WTC11 (cell line): Measurements from ENCODE around the gene POLE2. TPM values are rescaled to one million over a fixed set of nuclear protein-coding genes. Genes with fewer than 3 reads are reported as not detected.

Experiments used
- ATAC-seq: fragments of 200-7000 bp; cut with Tn5 transposase; 2 replicates; pipeline ENCODE4 v1.10.0; 2021; ENCODE audit warnings: mild to moderate bottlenecking, moderate library complexity
- CTCF ChIA-PET: fragments of 300-600 bp; sonication (Branson Sonifier 250); formaldehyde crosslinking; loops from one replicate; lab custom pipeline; 2021; ENCODE audit warnings: antibody characterized with exemption; lab: Charles Lee
- POLR2A ChIA-PET: fragments of 350-600 bp; sonication (Branson Sonifier 250); formaldehyde crosslinking; loops from one replicate; lab custom pipeline; 2021; ENCODE audit warnings: antibody characterized with exemption; lab: Charles Lee
- DNase-seq: peaks from one replicate; pipeline ENCODE4 v3.0.0; 2021; ENCODE audit warnings: low spot score
- H3K27ac Mint-ChIP-seq: 2 replicates; pipeline ENCODE4 v1.8.0; 2021; ENCODE audit warnings: mixed read lengths
- H3K27me3 Mint-ChIP-seq: 2 replicates; pipeline ENCODE4 v1.8.0; 2021; ENCODE audit warnings: low read depth, mild to moderate bottlenecking, moderate library complexity, mixed read lengths
- H3K36me3 Mint-ChIP-seq: 2 replicates; pipeline ENCODE4 v1.8.0; 2021; ENCODE audit warnings: mixed read lengths
- H3K4me1 Mint-ChIP-seq: 2 replicates; pipeline ENCODE4 v1.8.0; 2022; ENCODE audit warnings: mixed read lengths
- H3K4me3 Mint-ChIP-seq: 2 replicates; pipeline ENCODE4 v1.8.0; 2021; ENCODE audit warnings: mild to moderate bottlenecking, moderate library complexity, mixed read lengths
- H3K9me3 Mint-ChIP-seq: 2 replicates; pipeline ENCODE4 v1.8.0; 2021; ENCODE audit warnings: mixed read lengths
- ETV6 ChIP-seq: sonication (generic); formaldehyde crosslinking; IDR thresholded peaks from 2 replicates; pipeline ENCODE4 v1.8.1; 2022; ENCODE audit warnings: mild to moderate bottlenecking, missing genetic modification reagents
- FOXP1 ChIP-seq: sonication (generic); formaldehyde crosslinking; IDR thresholded peaks from 2 replicates; pipeline ENCODE4 v1.8.0; 2022; ENCODE audit warnings: missing genetic modification reagents, mild to moderate bottlenecking, moderate library complexity, borderline replicate concordance
- HMGA2 ChIP-seq: fragments of 250-450 bp; sonication (Bioruptor Pico); IDR thresholded peaks from 2 replicates; pipeline ENCODE4 v1.4.0; 2021; ENCODE audit warnings: mild to moderate bottlenecking, moderate library complexity
- JUN ChIP-seq: sonication (generic); formaldehyde crosslinking; IDR thresholded peaks from 2 replicates; pipeline ENCODE4 v1.8.0; 2023; ENCODE audit warnings: mild to moderate bottlenecking, missing genetic modification reagents
- KAT7 ChIP-seq: sonication (generic); formaldehyde crosslinking; IDR thresholded peaks from 2 replicates; pipeline ENCODE4 v1.8.1; 2023; ENCODE audit warnings: missing genetic modification reagents, mild to moderate bottlenecking, borderline replicate concordance
- OVOL2 ChIP-seq: fragments of 250-450 bp; sonication (Bioruptor Pico); IDR thresholded peaks from 2 replicates; pipeline ENCODE4 v1.9.0; 2021; ENCODE audit warnings: mild to moderate bottlenecking, borderline replicate concordance
- SMAD3 ChIP-seq: sonication (generic); formaldehyde crosslinking; IDR thresholded peaks from 2 replicates; pipeline ENCODE4 v1.8.0; 2022; ENCODE audit warnings: missing genetic modification reagents, mild to moderate bottlenecking, borderline replicate concordance
- SP1 ChIP-seq: sonication (generic); formaldehyde crosslinking; conservative IDR thresholded peaks from 2 replicates; pipeline ENCODE4 v1.8.1; 2022; ENCODE audit warnings: missing genetic modification reagents
- TP53 ChIP-seq: sonication (generic); formaldehyde crosslinking; IDR thresholded peaks from 2 replicates; pipeline ENCODE4 v1.8.1; 2023; ENCODE audit warnings: mild to moderate bottlenecking, missing genetic modification reagents
- ZBTB21 ChIP-seq: sonication (generic); formaldehyde crosslinking; IDR thresholded peaks from 2 replicates; pipeline ENCODE4 v1.8.1; 2023; ENCODE audit warnings: mild to moderate bottlenecking, missing genetic modification reagents, borderline replicate concordance
- ZNF232 ChIP-seq: sonication (generic); formaldehyde crosslinking; IDR thresholded peaks from 2 replicates; pipeline ENCODE4 v1.8.0; 2022; ENCODE audit warnings: mild to moderate bottlenecking, missing genetic modification reagents
- ZNF263 ChIP-seq: sonication (generic); formaldehyde crosslinking; IDR thresholded peaks from 2 replicates; pipeline ENCODE4 v1.8.1; 2022; ENCODE audit warnings: low read depth, mild to moderate bottlenecking, moderate library complexity, missing genetic modification reagents
- ZNF416 ChIP-seq: fragments of 250-450 bp; sonication (Bioruptor Pico); IDR thresholded peaks from 2 replicates; pipeline ENCODE4 v1.9.0; 2021; ENCODE audit warnings: mild to moderate bottlenecking, inconsistent platforms
- ZNF423 ChIP-seq: fragments of 250-450 bp; sonication (Bioruptor Pico); IDR thresholded peaks from 2 replicates; pipeline ENCODE4 v2.1.2; 2022; ENCODE audit warnings: mild to moderate bottlenecking, moderate library complexity
- total RNA-seq: library from RNA; stranded (reverse); gene quantifications from 3 replicates; pipeline ENCODE4 v1.2.3, GENCODE V29; 2021
- TF ChIP-seq, protein P1 (sequence below): sonication (generic); formaldehyde crosslinking; IDR thresholded peaks from 2 replicates; pipeline ENCODE4 v1.8.1; 2022; ENCODE audit warnings: low read depth, mild to moderate bottlenecking, moderate library complexity, missing genetic modification reagents, borderline replicate concordance
- TF ChIP-seq, protein P2 (sequence below): sonication (generic); formaldehyde crosslinking; IDR thresholded peaks from 2 replicates; pipeline ENCODE4 v1.8.1; 2022; ENCODE audit warnings: mild to moderate bottlenecking, moderate library complexity, missing genetic modification reagents
- TF ChIP-seq, protein P3 (sequence below): fragments of 200-600 bp; IDR thresholded peaks from 2 replicates; pipeline ENCODE4 v1.8.0; 2022; ENCODE audit warnings: antibody characterized with exemption
- TF ChIP-seq, protein P4 (sequence below): sonication (generic); formaldehyde crosslinking; IDR thresholded peaks from 2 replicates; pipeline ENCODE4 v1.8.1; 2023; ENCODE audit warnings: mild to moderate bottlenecking, missing genetic modification reagents, moderate library complexity
- TF ChIP-seq, protein P5 (sequence below): fragments of 250-450 bp; sonication (Bioruptor Pico); IDR thresholded peaks from 2 replicates; pipeline ENCODE4 v2.1.2; 2022; ENCODE audit warnings: mild to moderate bottlenecking, moderate library complexity
- TF ChIP-seq, protein P6 (sequence below): sonication (generic); formaldehyde crosslinking; IDR thresholded peaks from 2 replicates; pipeline ENCODE4 v1.8.1; 2023; ENCODE audit warnings: mild to moderate bottlenecking, missing genetic modification reagents
- TF ChIP-seq, protein P7 (sequence below): sonication (generic); formaldehyde crosslinking; IDR thresholded peaks from 2 replicates; pipeline ENCODE4 v1.8.0; 2022; ENCODE audit warnings: missing genetic modification reagents

The POLE2 gene
- total RNA-seq, 1 experiment from 2014 or later: 24.6 TPM

DNA sequence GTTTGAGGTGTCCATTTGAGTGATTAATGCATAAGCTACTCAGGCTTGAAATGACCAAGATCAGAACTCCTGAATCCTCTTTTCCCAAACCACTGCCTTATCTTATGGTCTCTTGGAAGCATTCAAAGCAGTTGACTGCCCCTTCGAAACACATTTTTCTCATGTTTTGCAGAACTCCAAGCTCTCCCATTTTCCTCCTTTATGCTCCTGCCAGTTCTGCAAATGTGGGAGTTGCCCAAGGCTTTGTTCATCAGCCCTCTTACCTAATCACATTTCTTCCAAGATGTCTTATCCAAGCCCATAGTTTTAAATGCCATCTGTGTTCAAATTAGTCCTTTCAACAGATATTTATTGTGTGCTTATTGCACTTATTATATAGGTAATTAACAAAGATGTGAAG is 51.1 kb downstream of the POLE2 start:
- Mint-ChIP-seq H3K27ac (peak overlapping the region; percentile 82), H3K4me3 (peak overlapping the region; percentile 99), H3K36me3 (peaks cover 33% of the 10 kb centered on the region), H3K27me3 (no peaks in the 10 kb centered on the region), H3K4me1 (peaks cover 29% of the 10 kb centered on the region), H3K9me3 (no peaks in the 10 kb centered on the region)
- TF ChIP-seq, protein P1, sequence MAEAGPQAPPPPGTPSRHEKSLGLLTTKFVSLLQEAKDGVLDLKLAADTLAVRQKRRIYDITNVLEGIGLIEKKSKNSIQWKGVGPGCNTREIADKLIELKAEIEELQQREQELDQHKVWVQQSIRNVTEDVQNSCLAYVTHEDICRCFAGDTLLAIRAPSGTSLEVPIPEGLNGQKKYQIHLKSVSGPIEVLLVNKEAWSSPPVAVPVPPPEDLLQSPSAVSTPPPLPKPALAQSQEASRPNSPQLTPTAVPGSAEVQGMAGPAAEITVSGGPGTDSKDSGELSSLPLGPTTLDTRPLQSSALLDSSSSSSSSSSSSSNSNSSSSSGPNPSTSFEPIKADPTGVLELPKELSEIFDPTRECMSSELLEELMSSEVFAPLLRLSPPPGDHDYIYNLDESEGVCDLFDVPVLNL: no peak
- TF ChIP-seq, protein P2, sequence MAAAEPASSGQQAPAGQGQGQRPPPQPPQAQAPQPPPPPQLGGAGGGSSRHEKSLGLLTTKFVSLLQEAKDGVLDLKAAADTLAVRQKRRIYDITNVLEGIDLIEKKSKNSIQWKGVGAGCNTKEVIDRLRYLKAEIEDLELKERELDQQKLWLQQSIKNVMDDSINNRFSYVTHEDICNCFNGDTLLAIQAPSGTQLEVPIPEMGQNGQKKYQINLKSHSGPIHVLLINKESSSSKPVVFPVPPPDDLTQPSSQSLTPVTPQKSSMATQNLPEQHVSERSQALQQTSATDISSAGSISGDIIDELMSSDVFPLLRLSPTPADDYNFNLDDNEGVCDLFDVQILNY: no peak
- TF ChIP-seq, protein P3, sequence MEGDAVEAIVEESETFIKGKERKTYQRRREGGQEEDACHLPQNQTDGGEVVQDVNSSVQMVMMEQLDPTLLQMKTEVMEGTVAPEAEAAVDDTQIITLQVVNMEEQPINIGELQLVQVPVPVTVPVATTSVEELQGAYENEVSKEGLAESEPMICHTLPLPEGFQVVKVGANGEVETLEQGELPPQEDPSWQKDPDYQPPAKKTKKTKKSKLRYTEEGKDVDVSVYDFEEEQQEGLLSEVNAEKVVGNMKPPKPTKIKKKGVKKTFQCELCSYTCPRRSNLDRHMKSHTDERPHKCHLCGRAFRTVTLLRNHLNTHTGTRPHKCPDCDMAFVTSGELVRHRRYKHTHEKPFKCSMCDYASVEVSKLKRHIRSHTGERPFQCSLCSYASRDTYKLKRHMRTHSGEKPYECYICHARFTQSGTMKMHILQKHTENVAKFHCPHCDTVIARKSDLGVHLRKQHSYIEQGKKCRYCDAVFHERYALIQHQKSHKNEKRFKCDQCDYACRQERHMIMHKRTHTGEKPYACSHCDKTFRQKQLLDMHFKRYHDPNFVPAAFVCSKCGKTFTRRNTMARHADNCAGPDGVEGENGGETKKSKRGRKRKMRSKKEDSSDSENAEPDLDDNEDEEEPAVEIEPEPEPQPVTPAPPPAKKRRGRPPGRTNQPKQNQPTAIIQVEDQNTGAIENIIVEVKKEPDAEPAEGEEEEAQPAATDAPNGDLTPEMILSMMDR: no peak
- TF ChIP-seq TP53 (CRISPR knock-in tag) (no peak), ZNF423 (CRISPR knock-in tag) (no peak), SMAD3 (CRISPR knock-in tag) (no peak), JUN (no peak), ZNF416 (CRISPR knock-in tag) (no peak)
- TF ChIP-seq, protein P4, sequence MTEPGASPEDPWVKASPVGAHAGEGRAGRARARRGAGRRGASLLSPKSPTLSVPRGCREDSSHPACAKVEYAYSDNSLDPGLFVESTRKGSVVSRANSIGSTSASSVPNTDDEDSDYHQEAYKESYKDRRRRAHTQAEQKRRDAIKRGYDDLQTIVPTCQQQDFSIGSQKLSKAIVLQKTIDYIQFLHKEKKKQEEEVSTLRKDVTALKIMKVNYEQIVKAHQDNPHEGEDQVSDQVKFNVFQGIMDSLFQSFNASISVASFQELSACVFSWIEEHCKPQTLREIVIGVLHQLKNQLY (CRISPR knock-in tag): no peak
- ATAC-seq (no peak), DNase-seq (no peak)
- CTCF ChIA-PET: no interaction called here
- POLR2A ChIA-PET: interaction anchor here (2.4 kb wide), 1 partner anchor 16 kb away, joined by 6 read pairs; the partner anchor contains the start of genes MGAT2 and RPL36AL

DNA sequence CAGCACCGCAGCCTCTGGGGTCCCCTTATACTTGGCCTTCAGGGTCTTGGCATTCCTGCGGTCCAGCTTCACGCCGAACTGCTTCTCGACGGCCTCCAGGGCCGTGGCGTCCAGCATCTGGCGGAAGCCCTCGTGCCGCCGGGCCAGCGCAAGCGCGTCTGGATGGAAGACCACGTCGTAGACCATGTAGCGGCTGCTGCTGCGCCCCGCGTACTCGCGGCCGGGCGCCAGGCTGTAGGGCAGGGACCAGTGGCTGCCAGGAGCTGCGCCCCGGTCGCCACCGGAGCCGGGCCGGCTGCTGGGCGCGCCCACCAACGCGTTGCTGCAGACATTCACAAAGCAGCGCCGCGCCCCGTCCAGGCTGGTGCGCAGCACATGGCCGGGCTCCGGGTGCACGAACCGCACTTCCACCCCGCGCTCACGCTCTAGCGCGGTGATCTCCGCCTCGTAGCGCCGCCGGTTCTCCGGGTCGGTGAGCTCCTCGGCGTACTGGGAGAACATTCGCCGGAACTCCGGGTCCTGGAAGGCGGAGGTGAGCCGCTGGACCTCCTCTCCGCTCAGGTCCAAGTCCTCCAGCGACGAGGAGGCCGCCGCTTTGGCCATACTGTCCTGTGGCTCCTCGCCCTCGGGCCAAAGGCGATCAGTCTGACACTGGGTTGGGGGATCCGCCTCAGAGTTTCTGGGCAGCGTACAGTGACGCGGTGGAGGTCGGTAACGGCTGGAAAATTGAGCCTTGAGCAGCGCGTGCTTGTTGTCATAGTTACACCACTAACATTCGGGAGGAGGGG is 53.3 kb downstream of the POLE2 start, which contains the start of gene DNAAF2:
DNAAF2 (minus strand) TSS at position 698 of the 788 bp plus-strand sequence; CDS start at position 603, 95 bp downstream.
- CTCF ChIA-PET: interaction anchor here (0.8 to 2.9 kb wide), 15 partner anchors 11 to 258 kb away, joined by 3 to 31 read pairs (median 6); partner anchors contain the start of genes ARF6, KLHDC1, KLHDC2 and LRR1
- no peaks in the 10 kb centered on the region for H3K9me3 Mint-ChIP-seq
- TF ChIP-seq ZNF423 (CRISPR knock-in tag) (no peak), ETV6 (CRISPR knock-in tag) (peak; percentile 43), ZBTB21 (CRISPR knock-in tag) (no peak), OVOL2 (CRISPR knock-in tag) (no peak), SP1 (CRISPR knock-in tag) (no peak; the same call in 1 of the 2 replicates), ZNF263 (CRISPR knock-in tag) (no peak), FOXP1 (CRISPR knock-in tag) (peak; percentile 45), KAT7 (CRISPR knock-in tag) (0 out of 2 replicates have a peak, but pooled peaks have one; percentile 40), ZNF232 (CRISPR knock-in tag) (peak; percentile 93; the same call in 1 of the 2 replicates), HMGA2 (CRISPR knock-in tag) (no peak)
- TF ChIP-seq, protein P5, sequence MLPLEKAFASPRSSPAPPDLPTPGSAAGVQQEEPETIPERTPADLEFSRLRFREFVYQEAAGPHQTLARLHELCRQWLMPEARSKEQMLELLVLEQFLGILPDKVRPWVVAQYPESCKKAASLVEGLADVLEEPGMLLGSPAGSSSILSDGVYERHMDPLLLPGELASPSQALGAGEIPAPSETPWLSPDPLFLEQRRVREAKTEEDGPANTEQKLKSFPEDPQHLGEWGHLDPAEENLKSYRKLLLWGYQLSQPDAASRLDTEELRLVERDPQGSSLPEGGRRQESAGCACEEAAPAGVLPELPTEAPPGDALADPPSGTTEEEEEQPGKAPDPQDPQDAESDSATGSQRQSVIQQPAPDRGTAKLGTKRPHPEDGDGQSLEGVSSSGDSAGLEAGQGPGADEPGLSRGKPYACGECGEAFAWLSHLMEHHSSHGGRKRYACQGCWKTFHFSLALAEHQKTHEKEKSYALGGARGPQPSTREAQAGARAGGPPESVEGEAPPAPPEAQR: no peak
- TF ChIP-seq, protein P6, sequence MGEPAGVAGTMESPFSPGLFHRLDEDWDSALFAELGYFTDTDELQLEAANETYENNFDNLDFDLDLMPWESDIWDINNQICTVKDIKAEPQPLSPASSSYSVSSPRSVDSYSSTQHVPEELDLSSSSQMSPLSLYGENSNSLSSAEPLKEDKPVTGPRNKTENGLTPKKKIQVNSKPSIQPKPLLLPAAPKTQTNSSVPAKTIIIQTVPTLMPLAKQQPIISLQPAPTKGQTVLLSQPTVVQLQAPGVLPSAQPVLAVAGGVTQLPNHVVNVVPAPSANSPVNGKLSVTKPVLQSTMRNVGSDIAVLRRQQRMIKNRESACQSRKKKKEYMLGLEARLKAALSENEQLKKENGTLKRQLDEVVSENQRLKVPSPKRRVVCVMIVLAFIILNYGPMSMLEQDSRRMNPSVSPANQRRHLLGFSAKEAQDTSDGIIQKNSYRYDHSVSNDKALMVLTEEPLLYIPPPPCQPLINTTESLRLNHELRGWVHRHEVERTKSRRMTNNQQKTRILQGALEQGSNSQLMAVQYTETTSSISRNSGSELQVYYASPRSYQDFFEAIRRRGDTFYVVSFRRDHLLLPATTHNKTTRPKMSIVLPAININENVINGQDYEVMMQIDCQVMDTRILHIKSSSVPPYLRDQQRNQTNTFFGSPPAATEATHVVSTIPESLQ: no peak
- TF ChIP-seq, protein P7, sequence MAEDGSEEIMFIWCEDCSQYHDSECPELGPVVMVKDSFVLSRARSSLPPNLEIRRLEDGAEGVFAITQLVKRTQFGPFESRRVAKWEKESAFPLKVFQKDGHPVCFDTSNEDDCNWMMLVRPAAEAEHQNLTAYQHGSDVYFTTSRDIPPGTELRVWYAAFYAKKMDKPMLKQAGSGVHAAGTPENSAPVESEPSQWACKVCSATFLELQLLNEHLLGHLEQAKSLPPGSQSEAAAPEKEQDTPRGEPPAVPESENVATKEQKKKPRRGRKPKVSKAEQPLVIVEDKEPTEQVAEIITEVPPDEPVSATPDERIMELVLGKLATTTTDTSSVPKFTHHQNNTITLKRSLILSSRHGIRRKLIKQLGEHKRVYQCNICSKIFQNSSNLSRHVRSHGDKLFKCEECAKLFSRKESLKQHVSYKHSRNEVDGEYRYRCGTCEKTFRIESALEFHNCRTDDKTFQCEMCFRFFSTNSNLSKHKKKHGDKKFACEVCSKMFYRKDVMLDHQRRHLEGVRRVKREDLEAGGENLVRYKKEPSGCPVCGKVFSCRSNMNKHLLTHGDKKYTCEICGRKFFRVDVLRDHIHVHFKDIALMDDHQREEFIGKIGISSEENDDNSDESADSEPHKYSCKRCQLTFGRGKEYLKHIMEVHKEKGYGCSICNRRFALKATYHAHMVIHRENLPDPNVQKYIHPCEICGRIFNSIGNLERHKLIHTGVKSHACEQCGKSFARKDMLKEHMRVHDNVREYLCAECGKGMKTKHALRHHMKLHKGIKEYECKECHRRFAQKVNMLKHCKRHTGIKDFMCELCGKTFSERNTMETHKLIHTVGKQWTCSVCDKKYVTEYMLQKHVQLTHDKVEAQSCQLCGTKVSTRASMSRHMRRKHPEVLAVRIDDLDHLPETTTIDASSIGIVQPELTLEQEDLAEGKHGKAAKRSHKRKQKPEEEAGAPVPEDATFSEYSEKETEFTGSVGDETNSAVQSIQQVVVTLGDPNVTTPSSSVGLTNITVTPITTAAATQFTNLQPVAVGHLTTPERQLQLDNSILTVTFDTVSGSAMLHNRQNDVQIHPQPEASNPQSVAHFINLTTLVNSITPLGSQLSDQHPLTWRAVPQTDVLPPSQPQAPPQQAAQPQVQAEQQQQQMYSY (CRISPR knock-in tag): peak; percentile 10; the same call in 1 of the 2 replicates

More for the DNA sequence above, 53.3 kb downstream of the POLE2 start, which contains the start of gene DNAAF2:
- DNase-seq: peak; percentile 57
- Mint-ChIP-seq H3K27ac (peak within 1 kb of the TSS; percentile 99), H3K27me3 (no peaks in the 10 kb centered on the region), H3K4me3 (peak within 1 kb of the TSS; percentile 99), H3K4me1 (peaks cover 25% of the 10 kb centered on the region), H3K36me3 (peaks cover 33% of the 10 kb centered on the region)
- POLR2A ChIA-PET: interaction anchor here (1.0 to 3.5 kb wide), 9 partner anchors 11 to 133 kb away, joined by 3 to 39 read pairs (median 5); partner anchors contain the start of genes KLHDC1, KLHDC2, LRR1 and MGAT2
- ATAC-seq: peak; percentile 11
